CD8-positive, alpha-beta memory T cell (primary cell): ENCODE measurements around the gene GNE. TPM values are rescaled to one million over a fixed set of nuclear protein-coding genes. Genes with fewer than 3 reads are reported as not detected.
A peak's percentile ranks its signal among the peaks of the same experiment; 100 is the strongest.
"Not testable (repeated sequence)": the region's sequence is repeated elsewhere in the genome, so short reads cannot be mapped to it uniquely, and the experiment has no call there.

Experiments
- CTCF ChIA-PET: fragments of 350-600 bp; sonication (Branson Sonifier 250); formaldehyde crosslinking; loops from one replicate; lab custom pipeline; 2021; ENCODE audit warnings: antibody characterized with exemption; lab: Charles Lee
- POLR2A ChIA-PET: fragments of 350-600 bp; sonication (Branson Sonifier 250); formaldehyde crosslinking; loops from one replicate; lab custom pipeline; 2021; ENCODE audit warnings: antibody characterized with exemption; lab: Charles Lee
- DNase-seq, 5 donors: peaks; one replicate each; pipeline versions ENCODE4 v3.0.0 to v3.0.0-alpha.2; 2020 to 2022; ENCODE audit warnings: mixed read lengths in 1 of 5
- H3K27ac ChIP-seq: one replicate; pipeline ENCODE4 v1.7.0; 2013; ENCODE audit warnings: low read depth, mild to moderate bottlenecking, low read length, moderate library complexity
- H3K27me3 ChIP-seq: 2 replicates; pipeline ENCODE4 v1.7.0; 2013; ENCODE audit warnings: low read length, mild to moderate bottlenecking; ENCODE audit not compliant: insufficient read depth, poor library complexity, severe bottlenecking
- H3K36me3 ChIP-seq: 2 replicates; pipeline ENCODE4 v1.7.0; 2013; ENCODE audit warnings: mild to moderate bottlenecking, low read length, moderate library complexity; ENCODE audit not compliant: insufficient read depth
- H3K4me1 ChIP-seq: 2 replicates; pipeline ENCODE4 v1.7.0; 2013; ENCODE audit warnings: mild to moderate bottlenecking, low read length, moderate library complexity; ENCODE audit not compliant: insufficient read depth
- H3K4me3 ChIP-seq: 2 replicates; pipeline ENCODE4 v1.7.0; 2013; ENCODE audit warnings: mild to moderate bottlenecking, low read length
- H3K9me3 ChIP-seq: 2 replicates; pipeline ENCODE4 v1.7.0; 2013; ENCODE audit warnings: mild to moderate bottlenecking, low read length
- H3K27ac Mint-ChIP-seq, 8 donors: one replicate each; pipeline ENCODE4 v1.8.0; 2020 to 2021; ENCODE audit warnings: mixed read lengths in 8 of 8, mild to moderate bottlenecking in 6 of 8, inconsistent platforms in 3 of 8, moderate library complexity in 3 of 8
- H3K27me3 Mint-ChIP-seq, 2 donors: one replicate each; pipeline ENCODE4 v1.8.0; 2020 to 2021; ENCODE audit warnings: mixed read lengths in 2 of 2, mild to moderate bottlenecking in 1 of 2, moderate library complexity in 1 of 2
- H3K36me3 Mint-ChIP-seq, 3 donors: one replicate each; pipeline ENCODE4 v1.8.0; 2020 to 2021; ENCODE audit warnings: mixed read lengths in 3 of 3, inconsistent platforms in 1 of 3, mild to moderate bottlenecking in 1 of 3
- H3K4me1 Mint-ChIP-seq, 3 donors: one replicate each; pipeline ENCODE4 v1.8.0; 2020 to 2021; ENCODE audit warnings: mixed read lengths in 3 of 3, inconsistent platforms in 1 of 3, mild to moderate bottlenecking in 1 of 3
- H3K4me3 Mint-ChIP-seq, 7 donors: one replicate each; pipeline ENCODE4 v1.8.0; 2020 to 2021; ENCODE audit warnings: mixed read lengths in 7 of 7, mild to moderate bottlenecking in 6 of 7, moderate library complexity in 4 of 7, inconsistent platforms in 2 of 7
- H3K9me3 Mint-ChIP-seq, 5 donors: one replicate each; pipeline ENCODE4 v1.8.0; 2020 to 2022; ENCODE audit warnings: mixed read lengths in 5 of 5, mild to moderate bottlenecking in 3 of 5, moderate library complexity in 2 of 5, inconsistent platforms in 1 of 5
- polyA plus RNA-seq: library from polyadenylated mRNA; unstranded; fragments of 300-500 nt; fragmentation: Illumina TruSeq; gene quantifications from one replicate; pipeline ENCODE4 v1.2.3, GENCODE V29; 2021
- total RNA-seq, 2 experiments: library from RNA; stranded (reverse); gene quantifications; one replicate each; pipeline ENCODE4 v1.2.3, GENCODE V29; 2021

The GNE gene, protein sequence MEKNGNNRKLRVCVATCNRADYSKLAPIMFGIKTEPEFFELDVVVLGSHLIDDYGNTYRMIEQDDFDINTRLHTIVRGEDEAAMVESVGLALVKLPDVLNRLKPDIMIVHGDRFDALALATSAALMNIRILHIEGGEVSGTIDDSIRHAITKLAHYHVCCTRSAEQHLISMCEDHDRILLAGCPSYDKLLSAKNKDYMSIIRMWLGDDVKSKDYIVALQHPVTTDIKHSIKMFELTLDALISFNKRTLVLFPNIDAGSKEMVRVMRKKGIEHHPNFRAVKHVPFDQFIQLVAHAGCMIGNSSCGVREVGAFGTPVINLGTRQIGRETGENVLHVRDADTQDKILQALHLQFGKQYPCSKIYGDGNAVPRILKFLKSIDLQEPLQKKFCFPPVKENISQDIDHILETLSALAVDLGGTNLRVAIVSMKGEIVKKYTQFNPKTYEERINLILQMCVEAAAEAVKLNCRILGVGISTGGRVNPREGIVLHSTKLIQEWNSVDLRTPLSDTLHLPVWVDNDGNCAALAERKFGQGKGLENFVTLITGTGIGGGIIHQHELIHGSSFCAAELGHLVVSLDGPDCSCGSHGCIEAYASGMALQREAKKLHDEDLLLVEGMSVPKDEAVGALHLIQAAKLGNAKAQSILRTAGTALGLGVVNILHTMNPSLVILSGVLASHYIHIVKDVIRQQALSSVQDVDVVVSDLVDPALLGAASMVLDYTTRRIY
- total RNA-seq, result 10 to 100 TPM; 11.6 to 12.7 TPM
- 5.8 TPM for polyA plus RNA-seq

DNA sequence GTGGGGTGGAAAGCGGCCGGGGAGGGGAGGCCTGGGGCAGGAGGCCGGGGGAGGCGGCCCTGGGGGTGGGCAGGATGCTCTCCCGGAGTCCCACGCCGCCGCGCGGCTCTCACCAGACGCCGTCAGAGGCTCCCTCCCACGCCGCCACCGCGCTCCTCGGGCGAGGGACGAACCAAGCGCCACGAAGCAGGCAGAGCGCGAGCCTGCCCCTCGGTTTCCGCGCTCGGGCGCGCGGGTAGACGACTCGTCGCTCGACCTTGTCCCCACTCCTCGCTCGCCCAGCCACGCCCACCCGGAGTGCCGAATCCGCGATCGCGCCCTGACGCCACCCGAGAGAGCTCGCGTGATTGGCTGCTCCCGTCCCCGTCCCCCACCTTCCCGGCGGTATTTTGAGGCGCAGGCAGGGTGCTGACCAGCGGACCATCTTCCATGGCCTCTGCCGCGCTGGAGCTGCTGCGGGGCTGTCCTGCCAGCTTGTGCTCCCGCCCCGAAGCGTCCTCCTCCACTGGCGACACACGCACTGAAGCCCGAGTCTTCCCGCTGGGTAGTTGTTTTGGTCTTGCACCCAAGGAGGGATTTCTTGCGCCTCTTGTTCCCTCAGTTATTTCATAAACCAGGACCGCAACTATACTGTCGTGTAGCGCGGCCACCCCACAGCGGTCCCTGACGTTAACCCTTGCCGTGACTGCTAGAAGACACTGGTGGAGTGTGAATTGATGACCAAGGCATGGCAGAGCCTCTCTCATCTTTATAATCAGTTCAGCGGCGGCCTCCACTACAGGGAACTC is at the start of gene GNE:
Gene GNE (minus strand): TSS at position 241 of the 788 bp plus-strand sequence. CDS start 9,093 bp downstream, outside the sequence.
- Mint-ChIP-seq H3K36me3 (peaks cover 0 to 10% (median 0%) of the 10 kb centered on the region in 3 donors), H3K27me3 (no peaks in the 10 kb centered on the region), H3K4me3 (peak within 1 kb of the TSS; percentile 92 to 99 (median 98)), H3K27ac (peak within 1 kb of the TSS; percentile 89 to 98 (median 96)), H3K4me1 (peaks cover 13 to 25% (median 16%) of the 10 kb centered on the region in 3 donors), H3K9me3 (no peaks in the 10 kb centered on the region)
- H3K27me3 ChIP-seq, result no peaks in the 10 kb centered on the region
- ChIA-PET CTCF (interaction anchor here (1.1 to 2.3 kb wide), 3 partner anchors 10 to 71 kb away, joined by 4 to 8 read pairs (median 5); no protein-coding TSS in a partner anchor), POLR2A (interaction anchor here (0.6 to 1.9 kb wide), 3 partner anchors 67 to 1931 kb away, joined by 3 to 11 read pairs (median 4); partner anchors contain the start of gene CLTA)
- peak within 1 kb of the TSS; percentile 94 for H3K4me3 ChIP-seq
- peaks cover 11% of the 10 kb centered on the region for H3K4me1 ChIP-seq
- H3K27ac ChIP-seq, result peak within 1 kb of the TSS; percentile 81
- H3K9me3 ChIP-seq, result no peaks in the 10 kb centered on the region
- peak; percentile 95 to 98 (median 97) for DNase-seq
- H3K36me3 ChIP-seq, result no peaks in the 10 kb centered on the region

DNA sequence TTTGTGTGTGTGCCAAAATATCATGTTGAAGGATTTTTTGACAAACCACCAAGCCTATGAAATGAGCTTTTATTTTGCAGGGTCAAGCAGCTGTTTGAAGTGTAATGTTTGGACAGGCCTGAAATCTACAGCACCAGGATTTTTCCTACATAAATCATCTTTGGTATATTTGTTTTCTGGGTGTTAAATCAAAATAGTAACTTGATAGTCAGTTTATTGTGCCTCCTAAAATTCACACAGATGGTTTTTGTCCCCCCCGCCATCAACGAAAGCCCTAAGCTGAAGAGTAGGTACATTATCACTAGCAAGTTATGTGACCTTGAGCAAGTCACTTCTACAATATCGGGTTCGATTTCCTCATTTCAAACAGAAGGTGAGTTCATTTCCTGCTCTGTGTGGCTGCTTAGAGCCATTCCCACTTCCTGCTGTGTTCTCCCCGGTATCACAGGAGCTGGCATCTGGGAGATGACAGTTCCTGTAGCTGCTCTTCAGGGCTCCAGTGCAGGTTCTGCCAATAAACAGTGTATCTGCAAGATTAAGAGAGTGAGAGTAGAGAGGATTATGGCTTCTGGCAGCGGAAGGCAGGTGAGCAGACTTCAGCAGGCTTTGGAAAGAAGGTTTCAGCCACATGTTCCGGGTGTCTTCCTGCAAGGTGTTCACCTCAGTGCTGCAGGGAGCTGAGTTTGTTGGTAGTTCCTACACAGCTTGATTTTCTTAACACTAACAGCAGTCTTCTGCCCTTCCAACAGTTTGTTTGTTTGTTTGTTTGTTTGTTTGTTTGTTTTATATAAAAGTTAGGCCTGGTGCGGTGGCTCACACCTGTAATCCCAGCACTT is 48.4 kb upstream of the GNE start:
- H3K27ac ChIP-seq, result no peak overlapping the region
- Mint-ChIP-seq H3K27ac (peak overlapping the region in 3 of 8 donors; percentile 4 to 86 (median 79)), H3K9me3 (no peaks in the 10 kb centered on the region), H3K4me1 (peaks cover 6 to 11% (median 8%) of the 10 kb centered on the region in 3 donors), H3K4me3 (no peak overlapping the region), H3K36me3 (no peaks in the 10 kb centered on the region), H3K27me3 (peaks cover 0 to 1% of the 10 kb centered on the region in 2 donors)
- DNase-seq, result no peak
- POLR2A ChIA-PET, result no interaction called here
- no peaks in the 10 kb centered on the region for H3K27me3 ChIP-seq
- H3K4me3 ChIP-seq, result no peak overlapping the region
- H3K36me3 ChIP-seq, result no peaks in the 10 kb centered on the region
- H3K4me1 ChIP-seq, result peaks cover 8% of the 10 kb centered on the region
- no peaks in the 10 kb centered on the region for H3K9me3 ChIP-seq
- CTCF ChIA-PET, result interaction anchor here (0.9 kb wide), 1 partner anchor 22 kb away, joined by 5 read pairs; no protein-coding TSS in a partner anchor

DNA sequence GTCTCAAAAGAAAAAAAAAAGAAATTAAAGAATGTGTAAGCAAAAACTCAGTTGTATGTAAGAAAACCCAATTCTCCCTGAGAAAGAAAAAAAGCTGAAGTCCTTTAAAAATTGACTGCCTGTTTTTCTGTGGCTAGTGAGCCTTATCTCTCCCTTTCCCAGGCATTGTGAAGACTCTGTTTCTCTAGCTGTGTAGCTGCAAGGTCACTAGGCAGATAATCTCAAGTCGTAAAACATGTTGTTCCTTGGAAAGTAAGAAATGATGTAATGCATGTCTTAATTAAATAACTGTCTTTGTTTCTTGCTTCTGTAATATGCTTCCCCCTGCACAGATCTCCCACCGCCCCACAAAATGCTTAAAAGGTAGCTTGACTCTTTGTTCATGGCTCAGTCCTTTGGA is 46.1 kb upstream of the GNE start:
- H3K36me3 ChIP-seq, CTCF ChIA-PET, POLR2A ChIA-PET, H3K27me3 ChIP-seq, H3K36me3 Mint-ChIP-seq, H3K4me3 ChIP-seq, H3K4me1 ChIP-seq, H3K9me3 ChIP-seq, H3K27me3 Mint-ChIP-seq, H3K27ac ChIP-seq, H3K4me3 Mint-ChIP-seq, H3K9me3 Mint-ChIP-seq, DNase-seq: not testable (repeated sequence)
- Mint-ChIP-seq H3K27ac (peak overlapping the region in 1 of 8 donors; percentile 1), H3K4me1 (peaks cover 6 to 11% (median 8%) of the 10 kb centered on the region in 3 donors)

DNA sequence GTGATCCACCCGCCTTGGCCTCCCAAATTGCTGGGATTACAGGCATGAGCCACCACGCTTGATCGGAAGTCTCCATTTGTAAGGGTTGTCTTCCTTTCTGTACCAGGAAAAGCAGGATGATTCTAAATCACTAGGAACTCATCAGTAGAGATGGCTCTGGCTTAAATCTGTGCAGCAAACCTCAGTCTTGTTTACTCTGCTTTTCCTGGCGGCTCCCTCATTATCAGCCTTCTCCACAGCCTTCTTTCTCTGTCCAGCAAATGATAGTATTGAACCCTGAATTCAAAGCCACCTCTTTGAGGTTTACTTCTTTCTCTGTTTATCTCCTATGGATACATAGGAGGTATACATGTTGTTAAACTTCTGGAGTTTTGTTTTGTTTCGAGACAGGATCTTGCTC is 43.0 kb upstream of the GNE start:
- no peaks in the 10 kb centered on the region for H3K36me3 Mint-ChIP-seq
- Histone ChIP-seq H3K4me3 (no peak overlapping the region), H3K27ac (no peak overlapping the region), H3K36me3 (no peaks in the 10 kb centered on the region), H3K4me1 (peaks cover under 1% of the 10 kb centered on the region), H3K27me3 (no peaks in the 10 kb centered on the region), H3K9me3 (no peaks in the 10 kb centered on the region)
- H3K9me3 Mint-ChIP-seq, result no peaks in the 10 kb centered on the region
- ChIA-PET POLR2A (no interaction called here), CTCF (no interaction called here)
- no peak overlapping the region for H3K4me3 Mint-ChIP-seq
- peaks cover 0 to under 1% (median 0%) of the 10 kb centered on the region in 3 donors for H3K4me1 Mint-ChIP-seq
- DNase-seq, result no peak
- peak overlapping the region in 1 of 8 donors; percentile 34 for H3K27ac Mint-ChIP-seq
- H3K27me3 Mint-ChIP-seq, result peaks cover 0 to 1% of the 10 kb centered on the region in 2 donors

DNA sequence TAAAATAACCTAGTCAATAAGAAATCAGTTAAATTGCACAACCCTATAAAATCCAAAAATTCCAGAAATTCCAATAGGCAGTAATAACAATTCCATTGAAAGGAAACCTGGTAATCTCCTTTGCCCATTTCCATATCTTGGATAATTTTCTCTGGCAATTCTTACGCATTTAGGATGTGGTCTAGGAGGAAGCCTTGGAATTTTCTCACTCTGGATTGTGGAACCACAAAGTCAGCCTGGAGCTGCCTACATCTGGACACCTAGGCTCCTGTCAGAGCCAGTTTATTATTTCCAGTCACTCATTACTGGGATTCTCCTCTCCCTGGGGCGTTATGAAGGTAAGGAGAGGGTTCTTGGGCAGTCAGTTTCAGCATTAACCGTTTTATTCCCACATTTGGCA is 40.3 kb upstream of the GNE start:
- Mint-ChIP-seq H3K36me3 (no peaks in the 10 kb centered on the region), H3K27me3 (no peaks in the 10 kb centered on the region), H3K27ac (no peak overlapping the region), H3K4me3 (no peak overlapping the region), H3K4me1 (no peaks in the 10 kb centered on the region), H3K9me3 (no peaks in the 10 kb centered on the region)
- Histone ChIP-seq H3K4me3 (no peak overlapping the region), H3K9me3 (no peaks in the 10 kb centered on the region), H3K27ac (no peak overlapping the region), H3K36me3 (no peaks in the 10 kb centered on the region), H3K4me1 (no peaks in the 10 kb centered on the region), H3K27me3 (no peaks in the 10 kb centered on the region)
- ChIA-PET POLR2A (no interaction called here), CTCF (no interaction called here)
- DNase-seq, result no peak

DNA sequence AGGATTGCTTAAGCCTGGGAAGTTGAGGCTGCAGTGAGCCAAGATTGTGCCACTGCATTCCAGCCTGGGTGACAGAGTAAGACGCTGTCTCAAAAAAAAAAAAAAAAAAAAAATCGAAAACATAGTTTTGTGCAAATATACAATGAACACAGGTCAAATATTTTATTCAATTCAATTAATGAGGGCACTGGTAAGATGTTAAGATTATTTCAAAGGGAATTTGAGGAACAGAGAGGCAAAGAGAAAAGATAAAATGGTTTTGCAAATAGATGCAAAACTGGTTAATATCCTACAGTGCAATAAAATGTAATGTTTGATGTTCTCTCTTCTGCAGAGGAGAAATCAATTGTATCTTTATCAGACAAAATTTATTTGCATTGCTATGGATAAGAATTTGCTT is 39.5 kb upstream of the GNE start:
- Mint-ChIP-seq H3K4me1 (no peaks in the 10 kb centered on the region), H3K27ac (no peak overlapping the region), H3K9me3 (no peaks in the 10 kb centered on the region), H3K27me3 (no peaks in the 10 kb centered on the region), H3K36me3 (no peaks in the 10 kb centered on the region), H3K4me3 (no peak overlapping the region)
- DNase-seq, result no peak
- POLR2A ChIA-PET, result no interaction called here
- Histone ChIP-seq H3K36me3 (no peaks in the 10 kb centered on the region), H3K9me3 (no peaks in the 10 kb centered on the region), H3K4me1 (no peaks in the 10 kb centered on the region), H3K27ac (no peak overlapping the region), H3K4me3 (no peak overlapping the region), H3K27me3 (no peaks in the 10 kb centered on the region)
- CTCF ChIA-PET, result no interaction called here

DNA sequence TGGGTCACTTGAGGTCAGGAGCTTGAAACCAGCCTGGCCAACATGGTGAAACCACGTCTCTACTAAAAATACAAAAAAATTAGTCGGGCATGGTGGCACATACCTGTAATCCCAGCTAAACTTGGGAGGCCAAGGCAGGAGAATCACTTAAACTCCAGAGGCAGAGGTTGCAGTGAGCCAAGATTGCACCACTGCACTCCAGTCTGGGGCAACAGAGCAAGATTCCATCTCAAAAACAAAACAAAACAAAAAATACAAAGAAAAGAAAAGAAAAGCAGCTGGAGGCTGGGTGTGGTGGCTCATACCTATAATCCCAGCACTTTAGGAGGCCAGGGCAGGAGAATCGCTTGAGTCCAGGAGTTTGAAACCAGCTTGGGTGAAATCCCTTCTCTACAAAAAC is 36.7 kb upstream of the GNE start:
- H3K27ac Mint-ChIP-seq, H3K27me3 Mint-ChIP-seq, CTCF ChIA-PET, H3K36me3 Mint-ChIP-seq, H3K27me3 ChIP-seq, H3K9me3 Mint-ChIP-seq, H3K27ac ChIP-seq, DNase-seq, H3K36me3 ChIP-seq, H3K4me3 ChIP-seq, H3K4me3 Mint-ChIP-seq, H3K4me1 ChIP-seq, POLR2A ChIA-PET, H3K4me1 Mint-ChIP-seq, H3K9me3 ChIP-seq: not testable (repeated sequence)
